Keratinocyte (primary cell): Measurements from ENCODE around the gene ASIC5. TPM values are rescaled to one million over a fixed set of nuclear protein-coding genes. Genes with fewer than 3 reads are reported as not detected.

Experiments used
- DNase-seq: peaks from one replicate; pipeline ENCODE4 v3.0.0-alpha.2; 2011; ENCODE audit warnings: low read depth, missing footprints, low spot score
- FAIRE-seq: peaks from 2 replicates; lab custom pipeline; 2011; peaks lifted over from hg19 to GRCh38; lab: Jason Lieb, UNC
- H2AFZ ChIP-seq: 2 replicates; pipeline ENCODE4 v1.6.0; 2012; ENCODE audit warnings: low read length, control low read depth, inconsistent platforms; ENCODE audit not compliant: control insufficient read depth
- H3K27ac ChIP-seq: 2 replicates; pipeline ENCODE4 v1.5.1; 2011; ENCODE audit warnings: low read length; ENCODE audit not compliant: control insufficient read depth, insufficient read depth
- H3K27me3 ChIP-seq: 3 replicates; pipeline ENCODE4 v1.6.0; 2011; ENCODE audit warnings: low read length; ENCODE audit not compliant: control insufficient read depth, insufficient read depth; ENCODE audit errors: extremely low read depth
- H3K36me3 ChIP-seq, 2 experiments: 2 replicates in 1 of 2; 3 replicates in 1 of 2; pipeline ENCODE4 v1.5.1; 2011; ENCODE audit warnings: low read length in 2 of 2, mild to moderate bottlenecking in 1 of 2; ENCODE audit not compliant: control insufficient read depth in 2 of 2, insufficient read depth in 2 of 2; ENCODE audit errors: extremely low read depth in 1 of 2
- H3K4me1 ChIP-seq: 3 replicates; pipeline ENCODE4 v1.5.1; 2011; ENCODE audit warnings: low read length; ENCODE audit not compliant: control insufficient read depth, insufficient read depth; ENCODE audit errors: extremely low read depth
- H3K4me2 ChIP-seq: 3 replicates; pipeline ENCODE4 v1.6.0; 2011; ENCODE audit warnings: low read depth, low read length; ENCODE audit not compliant: control insufficient read depth, insufficient read depth; ENCODE audit errors: extremely low read depth
- H3K4me3 ChIP-seq, 3 experiments: fragments of 200-600 bp in 1 of 3; sonication (generic) in 1 of 3; 2 replicates in 2 of 3; 3 replicates in 1 of 3; pipeline ENCODE4 v1.5.1; 2011 to 2016; ENCODE audit warnings: low read length in 3 of 3, mild to moderate bottlenecking in 3 of 3, control low read depth in 2 of 3, inconsistent platforms in 1 of 3, low read depth in 1 of 3, mixed read lengths in 1 of 3, mixed run types in 1 of 3, moderate library complexity in 1 of 3; ENCODE audit not compliant: control insufficient read depth in 2 of 3, insufficient read depth in 2 of 3; ENCODE audit errors: extremely low read depth in 1 of 3
- H3K79me2 ChIP-seq: 2 replicates; pipeline ENCODE4 v1.6.0; 2012; ENCODE audit warnings: low read length; ENCODE audit not compliant: control insufficient read depth, insufficient read depth
- H3K9ac ChIP-seq: 3 replicates; pipeline ENCODE4 v1.6.0; 2011; ENCODE audit warnings: low read length; ENCODE audit not compliant: control insufficient read depth, insufficient read depth; ENCODE audit errors: extremely low read depth
- H3K9me1 ChIP-seq: 3 replicates; pipeline ENCODE4 v1.6.0; 2011; ENCODE audit warnings: low read length; ENCODE audit not compliant: control insufficient read depth, insufficient read depth; ENCODE audit errors: extremely low read depth
- H3K9me3 ChIP-seq: 2 replicates; pipeline ENCODE4 v1.5.1; 2012; ENCODE audit warnings: low read depth, low read length; ENCODE audit not compliant: control insufficient read depth
- H4K20me1 ChIP-seq: 3 replicates; pipeline ENCODE4 v1.6.0; 2011; ENCODE audit warnings: low read length; ENCODE audit not compliant: control insufficient read depth, insufficient read depth; ENCODE audit errors: extremely low read depth
- CTCF ChIP-seq, 3 experiments: IDR thresholded peaks in 1 of 3; conservative IDR thresholded peaks in 1 of 3; optimal IDR thresholded peaks in 1 of 3; 2 replicates in 2 of 3; 3 replicates in 1 of 3; pipeline versions ENCODE3 to v1.5.1; 2011; ENCODE audit warnings: low read length in 3 of 3, mild to moderate bottlenecking in 3 of 3, moderate library complexity in 2 of 3, control low read depth in 1 of 3, inconsistent platforms in 1 of 3; ENCODE audit not compliant: insufficient read depth in 2 of 3; ENCODE audit errors: extremely low read depth in 1 of 3
- EZH2 ChIP-seq: IDR thresholded peaks from one replicate; pipeline ENCODE4 v1.6.1; 2012; ENCODE audit warnings: inconsistent platforms, mild to moderate bottlenecking, low read length, moderate library complexity
- dilution Hi-C: fragments of 300-500 bp; cut with MboI; formaldehyde crosslinking; loops from one replicate; pipeline ENCODE4 v1.7.0; 2020; ENCODE audit warnings: low sequenced_read_pairs; ENCODE audit not compliant: extremely low pct_ligation_motif_present
- polyA plus RNA-seq, 5 experiments: library from polyadenylated mRNA; depleted of rRNA in 3 of 5; stranded (reverse) in 3 of 5; stranded (forward) in 1 of 5; unstranded in 1 of 5; fragments of >200 nt; gene quantifications; 1 replicate in 1 of 5; 2 replicates in 3 of 5; 3 replicates in 1 of 5; pipeline versions ENCODE4 v1.2.1 to v1.2.3, GENCODE V29; 2011 to 2012; ENCODE audit warnings: missing spikeins in 2 of 5, low read depth in 1 of 5, low replicate concordance in 1 of 5

ASIC5 gene
- polyA plus RNA-seq, 1 donor (not counting 4 experiments of a cell fraction or from before 2014, with no cell fraction given) = not detected

DNA sequence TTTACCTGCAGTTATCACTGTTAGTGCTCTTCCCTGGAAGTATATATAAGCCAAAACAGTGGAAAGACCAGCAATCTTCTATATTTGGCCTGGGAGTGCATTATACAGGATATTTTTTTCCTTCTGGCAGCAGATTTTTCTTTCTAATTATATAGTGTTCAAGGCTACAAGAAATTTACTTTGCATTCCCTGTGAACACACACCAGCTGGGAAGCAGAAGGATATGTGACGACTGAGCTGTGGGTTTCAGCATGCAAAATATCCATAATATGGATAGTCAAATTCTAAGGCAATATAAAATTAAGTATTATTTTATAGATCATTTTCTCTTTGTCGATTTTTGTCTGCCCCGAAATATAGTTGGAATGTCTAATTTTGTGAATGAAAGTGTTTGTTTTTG is 76.1 kb downstream of the ASIC5 start:
- Histone ChIP-seq H4K20me1 (no peaks in the 10 kb centered on the region), H2AFZ (no peak overlapping the region), H3K4me2 (no peak overlapping the region), H3K9me1 (no peaks in the 10 kb centered on the region), H3K79me2 (no peaks in the 10 kb centered on the region), H3K9ac (no peak overlapping the region), H3K9me3 (no peaks in the 10 kb centered on the region), H3K27me3 (no peaks in the 10 kb centered on the region), H3K4me1 (no peaks in the 10 kb centered on the region), H3K4me3 (no peak overlapping the region), H3K27ac (no peak overlapping the region), H3K36me3 (no peaks in the 10 kb centered on the region)
- FAIRE-seq (no peak), DNase-seq (no peak)
- TF ChIP-seq EZH2 (no peak), CTCF (optimal IDR thresholded peaks at IDR 0.05 in 1 of 3, IDR thresholded peaks at IDR 0.05 in 1 of 3, conservative IDR thresholded peaks at IDR 0.05 in 1 of 3; ENCODE audit: extremely low read depth in 1 of 3, insufficient read depth in 2 of 3, low read length in 3 of 3) (no peak)
- dilution Hi-C loops = no loop called here

- H3K9me3 ChIP-seq = no peaks in the 10 kb centered on the region
- no peaks in the 10 kb centered on the region for H4K20me1 ChIP-seq
- no peaks in the 10 kb centered on the region for H3K4me1 ChIP-seq
- H3K4me3 ChIP-seq = no peak overlapping the region
- H3K79me2 ChIP-seq = no peaks in the 10 kb centered on the region
- H3K36me3 ChIP-seq = no peaks in the 10 kb centered on the region
- H3K27me3 ChIP-seq = no peaks in the 10 kb centered on the region
- H3K9ac ChIP-seq = no peak overlapping the region
- FAIRE-seq (no peak), DNase-seq (no peak)
- H3K27ac ChIP-seq = no peak overlapping the region
- TF ChIP-seq CTCF (optimal IDR thresholded peaks at IDR 0.05 in 1 of 3, IDR thresholded peaks at IDR 0.05 in 1 of 3, conservative IDR thresholded peaks at IDR 0.05 in 1 of 3; ENCODE audit: extremely low read depth in 1 of 3, insufficient read depth in 2 of 3, low read length in 3 of 3) (no peak), EZH2 (no peak)
- no peak overlapping the region for H3K4me2 ChIP-seq
- H3K9me1 ChIP-seq = no peaks in the 10 kb centered on the region
- dilution Hi-C loops = no loop called here
- H2AFZ ChIP-seq = no peak overlapping the region
Measured at GRCh38 chr4:155789391-155789790, 76.7 kb downstream of the ASIC5 start.
